ENCODE data around the gene KLHL29.

KLHL29 gene

DNA sequence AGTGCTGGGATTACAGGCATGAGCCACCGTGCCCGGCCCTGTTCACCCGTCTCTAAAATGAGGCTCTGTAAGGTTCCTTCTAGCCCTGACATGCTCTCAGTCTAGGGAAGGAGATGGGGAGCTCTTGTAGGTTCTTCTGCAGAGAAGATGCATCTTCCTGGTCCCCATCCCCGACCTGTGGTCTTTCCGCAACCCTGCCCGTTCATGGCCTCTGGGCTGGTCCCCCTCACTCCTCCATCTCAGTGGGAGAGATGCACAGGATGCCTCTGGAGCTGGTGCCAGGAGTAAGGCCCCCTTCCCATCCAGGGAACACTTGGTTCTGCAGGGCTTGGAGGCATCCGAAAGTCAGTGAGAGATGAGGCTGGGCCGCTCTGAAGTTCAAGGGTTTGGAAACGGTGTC is 212.7 kb downstream of the KLHL29 start:
- Mint-ChIP-seq H3K27me3 (peaks cover 0 to 16% of the 10 kb centered on the region in 2 donors), H3K4me1 (no peaks in the 10 kb centered on the region), H3K9me3 (no peaks in the 10 kb centered on the region), H3K4me3 (no peak overlapping the region), H3K27ac (no peak overlapping the region), H3K36me3 (no peaks in the 10 kb centered on the region)
- ATAC-seq (replicated peaks) = no peak
- DNase-seq = no peak

DNA sequence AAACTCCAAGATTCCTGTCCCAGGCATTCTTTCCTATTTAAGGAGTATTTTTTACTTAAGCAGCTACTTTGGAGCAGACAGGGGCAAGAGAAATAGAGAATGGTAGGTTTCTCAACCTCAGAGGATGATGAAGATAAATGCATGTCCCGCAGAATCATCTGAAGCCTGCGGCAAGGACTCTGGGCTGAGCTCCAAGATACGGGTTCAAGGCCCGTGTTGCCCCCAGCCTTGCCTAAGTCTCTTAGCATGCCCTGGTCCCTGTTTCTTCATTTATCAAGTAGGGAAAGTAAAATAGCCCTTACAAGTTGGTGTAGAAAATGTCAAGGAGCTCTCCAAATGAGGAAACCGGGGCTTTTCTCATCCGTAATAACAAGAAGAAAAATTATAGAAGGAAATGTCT is 214.0 kb downstream of the KLHL29 start:
- ATAC-seq (replicated peaks) = no peak
- H3K4me3 Mint-ChIP-seq = no peak overlapping the region
- H3K4me1 Mint-ChIP-seq = no peaks in the 10 kb centered on the region
- no peak overlapping the region for H3K27ac Mint-ChIP-seq
- H3K27me3 Mint-ChIP-seq = peaks cover 0 to 9% of the 10 kb centered on the region in 2 donors
- H3K36me3 Mint-ChIP-seq = no peaks in the 10 kb centered on the region
- DNase-seq = no peak
- no peaks in the 10 kb centered on the region for H3K9me3 Mint-ChIP-seq

- Mint-ChIP-seq H3K4me3 (no peak overlapping the region), H3K4me1 (no peaks in the 10 kb centered on the region), H3K27me3 (peaks cover 0 to 9% of the 10 kb centered on the region in 2 donors), H3K9me3 (no peaks in the 10 kb centered on the region), H3K27ac (no peak overlapping the region), H3K36me3 (no peaks in the 10 kb centered on the region)
- no peak for DNase-seq
- ATAC-seq (replicated peaks) = no peak
These were observed 214.7 kb downstream of the KLHL29 start for GRCh38 chr2:23599667-23600066.

GRCh38 chr2:23600346-23600745 is 215.4 kb downstream of the KLHL29 start:
- Mint-ChIP-seq H3K27me3 (peaks cover 0 to 9% of the 10 kb centered on the region in 2 donors), H3K27ac (no peak overlapping the region), H3K9me3 (no peaks in the 10 kb centered on the region), H3K4me1 (no peaks in the 10 kb centered on the region), H3K36me3 (no peaks in the 10 kb centered on the region), H3K4me3 (no peak overlapping the region)
- DNase-seq = no peak
- no peak for ATAC-seq (replicated peaks)

DNA sequence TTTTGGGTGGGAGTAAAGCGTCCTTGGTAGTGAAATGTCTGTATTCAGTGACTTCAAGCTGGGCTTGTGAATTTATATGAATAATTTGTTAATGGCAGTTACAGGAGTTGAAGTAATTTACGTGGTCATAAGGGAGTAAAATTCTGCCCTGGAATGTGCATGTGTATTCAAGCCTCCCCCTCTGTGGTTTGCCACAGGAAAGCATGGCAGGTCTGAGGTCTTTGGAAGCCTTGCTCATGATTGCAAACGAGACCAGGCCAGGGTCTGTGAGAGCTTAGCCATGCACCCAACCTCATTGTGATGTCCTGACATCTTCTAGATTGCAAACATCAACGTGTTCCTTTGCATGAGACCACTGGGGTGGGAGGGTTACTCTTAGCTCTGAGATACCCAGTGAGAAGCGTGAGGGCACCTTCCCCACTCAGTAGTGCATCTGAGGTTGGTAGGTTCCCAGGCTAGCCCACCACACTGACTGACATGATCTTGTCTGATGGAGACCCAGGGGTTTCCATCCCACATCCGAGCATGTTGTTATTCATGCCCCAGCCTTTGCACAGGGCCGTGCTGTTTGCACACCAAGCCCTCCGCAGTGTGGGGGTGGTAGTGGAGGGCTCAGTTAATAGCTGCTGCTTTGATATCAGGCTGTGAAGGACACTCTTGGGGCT is 216.5 kb downstream of the KLHL29 start:
- peak overlapping the region; percentile 25 for H3K27ac Mint-ChIP-seq
- peaks cover 5 to 17% of the 10 kb centered on the region in 2 donors for H3K27me3 Mint-ChIP-seq
- DNase-seq (no peak), ATAC-seq (replicated peaks) (no peak)
- H3K4me1 Mint-ChIP-seq = no peaks in the 10 kb centered on the region
- peaks cover 3 to 7% of the 10 kb centered on the region in 2 donors for H3K9me3 Mint-ChIP-seq
- no peak overlapping the region for H3K4me3 Mint-ChIP-seq
- peaks cover 0 to 4% of the 10 kb centered on the region in 2 donors for H3K36me3 Mint-ChIP-seq

DNA sequence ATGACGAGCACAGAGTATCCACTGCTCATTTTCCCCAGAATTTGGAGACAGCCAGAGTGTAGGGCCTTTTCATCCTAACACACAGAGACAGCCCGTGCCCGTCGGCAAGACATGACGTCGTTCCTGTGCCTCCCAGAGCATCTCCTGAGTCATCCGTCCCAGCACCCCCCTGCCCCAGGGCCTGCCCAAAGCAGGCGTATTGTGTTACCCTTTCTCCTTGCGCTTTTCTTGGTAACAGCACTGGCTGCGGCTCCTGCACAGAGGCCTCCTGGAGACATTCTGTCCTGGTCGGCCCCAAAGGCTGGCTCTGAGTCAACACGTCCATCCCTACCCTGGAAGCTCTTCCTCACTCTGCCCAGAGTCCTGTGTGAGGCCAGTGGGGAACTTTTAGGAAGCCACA is 217.1 kb downstream of the KLHL29 start:
- H3K27ac Mint-ChIP-seq = no peak overlapping the region
- peaks cover 7 to 8% of the 10 kb centered on the region in 2 donors for H3K9me3 Mint-ChIP-seq
- ATAC-seq (replicated peaks) = peak in 1 of 2 donors; percentile 10
- H3K4me1 Mint-ChIP-seq = no peaks in the 10 kb centered on the region
- no peak overlapping the region for H3K4me3 Mint-ChIP-seq
- peaks cover 5 to 19% of the 10 kb centered on the region in 2 donors for H3K27me3 Mint-ChIP-seq
- DNase-seq = no peak
- H3K36me3 Mint-ChIP-seq = peaks cover 0 to 4% of the 10 kb centered on the region in 2 donors

DNA sequence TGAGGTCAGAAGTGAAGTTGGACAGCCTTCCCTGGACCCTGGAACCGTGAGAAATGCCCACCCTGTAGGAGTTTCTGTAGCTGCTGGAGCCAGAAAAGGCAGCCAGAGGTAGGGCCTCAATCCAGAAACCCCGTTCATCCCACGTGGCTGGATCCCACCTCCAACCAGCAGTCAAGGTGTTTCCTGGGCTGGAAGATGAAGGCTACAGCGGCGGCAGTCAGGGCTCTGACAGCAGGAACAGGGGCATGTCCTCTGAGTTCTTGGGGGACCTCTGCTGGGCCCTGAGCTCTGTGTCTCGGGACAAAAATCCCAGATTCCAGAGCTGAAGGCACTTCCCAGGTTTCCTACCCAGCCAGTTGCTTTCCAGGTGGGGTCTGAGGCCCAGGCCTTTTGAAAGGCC is 218.2 kb downstream of the KLHL29 start:
- peaks cover 7 to 8% of the 10 kb centered on the region in 2 donors for H3K9me3 Mint-ChIP-seq
- DNase-seq (no peak), ATAC-seq (replicated peaks) (no peak)
- peaks cover 6 to 20% of the 10 kb centered on the region in 2 donors for H3K27me3 Mint-ChIP-seq
- no peak overlapping the region for H3K27ac Mint-ChIP-seq
- no peaks in the 10 kb centered on the region for H3K4me1 Mint-ChIP-seq
- peaks cover 0 to 4% of the 10 kb centered on the region in 2 donors for H3K36me3 Mint-ChIP-seq
- no peak overlapping the region for H3K4me3 Mint-ChIP-seq

GRCh38 chr2:23603581-23603980 is 218.6 kb downstream of the KLHL29 start:
- ATAC-seq (replicated peaks) (no peak), DNase-seq (no peak)
- H3K27me3 Mint-ChIP-seq = peaks cover 9 to 24% of the 10 kb centered on the region in 2 donors
- H3K27ac Mint-ChIP-seq = no peak overlapping the region
- no peaks in the 10 kb centered on the region for H3K4me1 Mint-ChIP-seq
- peaks cover 0 to 4% of the 10 kb centered on the region in 2 donors for H3K36me3 Mint-ChIP-seq
- H3K4me3 Mint-ChIP-seq = no peak overlapping the region
- peaks cover 7 to 8% of the 10 kb centered on the region in 2 donors for H3K9me3 Mint-ChIP-seq

DNA sequence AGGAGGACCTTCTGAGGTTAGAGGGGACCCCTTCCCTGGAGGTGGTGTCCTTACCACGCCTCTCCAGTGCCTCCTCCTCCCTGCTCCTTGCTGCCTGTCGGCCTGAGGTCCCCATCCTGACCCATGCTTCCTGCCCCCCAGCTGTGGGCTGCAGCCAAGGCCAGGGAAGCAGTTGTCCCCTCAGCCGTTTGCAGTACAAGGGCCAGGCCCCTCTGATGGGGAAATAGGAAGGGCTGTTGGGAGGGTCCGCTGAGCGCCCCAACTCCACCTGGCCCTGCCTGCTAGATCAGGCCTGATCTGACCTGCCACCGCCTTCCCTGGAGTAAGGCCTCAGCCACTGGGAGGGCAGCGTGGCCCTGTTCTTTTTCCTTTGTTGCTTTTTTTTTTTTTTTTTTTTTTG is 219.8 kb downstream of the KLHL29 start:
- Mint-ChIP-seq H3K36me3 (peaks cover 0 to 4% of the 10 kb centered on the region in 2 donors), H3K27me3 (peaks cover 15 to 32% of the 10 kb centered on the region in 2 donors), H3K4me3 (no peak overlapping the region), H3K27ac (no peak overlapping the region), H3K9me3 (peaks cover 7 to 8% of the 10 kb centered on the region in 2 donors), H3K4me1 (no peaks in the 10 kb centered on the region)
- no peak for DNase-seq
- ATAC-seq (replicated peaks) = no peak

- Mint-ChIP-seq H3K4me3 (no peak overlapping the region), H3K9me3 (peaks cover 7 to 8% of the 10 kb centered on the region in 2 donors), H3K4me1 (no peaks in the 10 kb centered on the region), H3K27me3 (peaks cover 15 to 28% of the 10 kb centered on the region in 2 donors), H3K27ac (no peak overlapping the region), H3K36me3 (peaks cover 0 to 4% of the 10 kb centered on the region in 2 donors)
- DNase-seq = no peak
- ATAC-seq (replicated peaks) = no peak
These were observed 220.3 kb downstream of the KLHL29 start for GRCh38 chr2:23605236-23605635.

DNA sequence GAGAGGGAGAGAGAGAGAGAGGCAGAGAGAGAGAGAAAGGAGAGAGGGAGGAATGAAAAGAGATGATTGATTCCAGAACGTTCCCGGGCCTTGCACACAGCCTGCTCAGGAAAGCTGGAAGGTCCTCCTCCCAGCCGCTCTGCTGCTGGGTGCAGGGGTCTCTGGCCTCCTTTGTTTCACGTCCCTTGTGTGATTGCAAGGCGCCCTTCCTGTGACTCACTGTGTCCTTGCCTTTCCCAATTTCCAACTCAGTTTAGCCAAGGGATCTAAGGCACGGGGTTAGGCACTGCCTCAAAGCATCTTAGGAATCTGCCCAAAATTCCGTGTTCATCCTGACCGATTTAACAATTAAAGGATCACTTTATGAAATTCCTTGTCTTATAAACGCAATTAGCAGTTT is 221.2 kb downstream of the KLHL29 start:
- H3K4me3 Mint-ChIP-seq = no peak overlapping the region
- H3K4me1 Mint-ChIP-seq = no peaks in the 10 kb centered on the region
- peaks cover 15 to 33% of the 10 kb centered on the region in 2 donors for H3K27me3 Mint-ChIP-seq
- peaks cover 0 to 4% of the 10 kb centered on the region in 2 donors for H3K36me3 Mint-ChIP-seq
- no peak for ATAC-seq (replicated peaks)
- H3K27ac Mint-ChIP-seq = no peak overlapping the region
- no peak for DNase-seq
- peaks cover 8 to 9% of the 10 kb centered on the region in 2 donors for H3K9me3 Mint-ChIP-seq

DNA sequence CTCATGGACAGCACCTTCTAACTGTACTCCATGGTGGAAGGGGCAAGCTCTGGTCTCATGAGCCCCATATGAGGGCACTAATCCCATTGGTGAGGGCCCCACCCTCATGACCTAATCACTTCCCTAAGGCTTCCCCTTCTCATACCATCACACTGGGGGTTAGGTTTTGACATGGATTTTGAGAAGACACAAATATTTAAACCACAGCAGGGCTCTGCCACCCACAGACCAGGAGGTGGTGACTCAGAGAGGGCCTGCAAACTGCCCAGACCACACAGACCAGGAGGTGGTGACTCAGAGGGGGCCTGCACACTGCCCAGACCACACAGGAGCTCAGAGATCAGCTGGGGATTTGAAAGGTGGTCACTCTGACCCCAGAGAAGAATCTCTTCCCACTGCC is 222.0 kb downstream of the KLHL29 start:
- peaks cover 13% of the 10 kb centered on the region in 2 donors for H3K9me3 Mint-ChIP-seq
- H3K27ac Mint-ChIP-seq = no peak overlapping the region
- ATAC-seq (replicated peaks) = peak in 1 of 2 donors; percentile 47
- no peaks in the 10 kb centered on the region for H3K4me1 Mint-ChIP-seq
- H3K4me3 Mint-ChIP-seq = no peak overlapping the region
- no peak for DNase-seq
- peaks cover 2 to 8% of the 10 kb centered on the region in 2 donors for H3K36me3 Mint-ChIP-seq
- peaks cover 23 to 41% of the 10 kb centered on the region in 2 donors for H3K27me3 Mint-ChIP-seq

- no peak for ATAC-seq (replicated peaks)
- Mint-ChIP-seq H3K4me3 (no peak overlapping the region), H3K36me3 (peaks cover 2 to 9% of the 10 kb centered on the region in 2 donors), H3K9me3 (peaks cover 13 to 15% of the 10 kb centered on the region in 2 donors), H3K27me3 (peaks cover 24 to 51% of the 10 kb centered on the region in 2 donors), H3K4me1 (no peaks in the 10 kb centered on the region), H3K27ac (no peak overlapping the region)
- DNase-seq = no peak
These were observed 222.9 kb downstream of the KLHL29 start for GRCh38 chr2:23607925-23608324.

DNA sequence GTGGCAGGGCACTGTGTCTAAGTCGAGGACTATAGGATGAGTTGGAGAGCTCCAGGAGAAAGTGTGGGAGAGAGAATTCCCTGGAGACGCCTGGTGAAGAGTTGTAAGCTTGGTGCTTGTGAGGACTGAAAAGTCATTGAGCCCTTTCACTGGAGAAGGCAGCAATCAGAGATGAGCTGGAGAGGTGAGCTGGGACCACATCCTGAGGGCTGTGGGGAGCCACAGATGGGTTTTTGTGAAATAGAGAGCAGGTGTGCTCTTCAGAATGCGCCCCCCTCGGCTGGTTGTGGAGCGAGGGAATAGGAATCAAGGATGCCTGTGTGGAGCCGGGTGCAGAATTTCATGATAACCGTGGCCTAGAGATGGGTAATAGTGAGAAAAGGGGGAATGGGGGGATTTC is 224.3 kb downstream of the KLHL29 start:
- Mint-ChIP-seq H3K4me1 (no peaks in the 10 kb centered on the region), H3K4me3 (no peak overlapping the region), H3K27ac (no peak overlapping the region), H3K36me3 (peaks cover 2 to 9% of the 10 kb centered on the region in 2 donors), H3K27me3 (peaks cover 28 to 57% of the 10 kb centered on the region in 2 donors), H3K9me3 (peaks cover 13 to 15% of the 10 kb centered on the region in 2 donors)
- ATAC-seq (replicated peaks) = no peak
- no peak for DNase-seq

DNA sequence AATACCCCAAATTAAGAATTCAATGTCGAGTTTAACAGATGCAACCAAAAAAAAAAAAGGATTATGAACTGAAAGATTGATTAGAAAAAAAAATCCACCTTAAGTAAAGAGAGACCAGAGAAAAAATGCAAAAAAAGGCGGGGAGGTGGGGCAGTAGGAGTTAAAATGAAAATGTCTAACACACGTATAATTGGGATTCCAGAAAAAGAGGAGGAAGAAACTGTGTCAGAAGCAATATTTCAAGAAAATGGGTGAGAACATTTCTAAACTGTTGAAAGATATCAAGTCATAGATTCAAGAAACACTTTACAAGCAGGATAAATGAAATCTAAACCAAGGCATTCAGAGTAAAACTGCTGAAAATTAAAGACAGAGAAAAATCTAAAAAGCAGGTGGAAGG is 226.9 kb downstream of the KLHL29 start:
- DNase-seq (no peak), ATAC-seq (replicated peaks) (no peak)
- H3K27ac Mint-ChIP-seq = no peak overlapping the region
- H3K9me3 Mint-ChIP-seq = peaks cover 7 to 8% of the 10 kb centered on the region in 2 donors
- H3K4me3 Mint-ChIP-seq = no peak overlapping the region
- H3K4me1 Mint-ChIP-seq = peaks cover 0 to 5% of the 10 kb centered on the region in 2 donors
- H3K36me3 Mint-ChIP-seq = peaks cover 2 to 5% of the 10 kb centered on the region in 2 donors
- peaks cover 39 to 67% of the 10 kb centered on the region in 2 donors for H3K27me3 Mint-ChIP-seq

Data from stimulated activated naive B cell treated with anti-CD40 and anti-IgM and Interleukin-4, amounts not matched to agents 10 μg/mL and 1 μg/mL and 100 μg/mL, for 72 hours (primary cell).